Measurements from ENCODE around the gene ASIC4.

ASIC4 gene

DNA sequence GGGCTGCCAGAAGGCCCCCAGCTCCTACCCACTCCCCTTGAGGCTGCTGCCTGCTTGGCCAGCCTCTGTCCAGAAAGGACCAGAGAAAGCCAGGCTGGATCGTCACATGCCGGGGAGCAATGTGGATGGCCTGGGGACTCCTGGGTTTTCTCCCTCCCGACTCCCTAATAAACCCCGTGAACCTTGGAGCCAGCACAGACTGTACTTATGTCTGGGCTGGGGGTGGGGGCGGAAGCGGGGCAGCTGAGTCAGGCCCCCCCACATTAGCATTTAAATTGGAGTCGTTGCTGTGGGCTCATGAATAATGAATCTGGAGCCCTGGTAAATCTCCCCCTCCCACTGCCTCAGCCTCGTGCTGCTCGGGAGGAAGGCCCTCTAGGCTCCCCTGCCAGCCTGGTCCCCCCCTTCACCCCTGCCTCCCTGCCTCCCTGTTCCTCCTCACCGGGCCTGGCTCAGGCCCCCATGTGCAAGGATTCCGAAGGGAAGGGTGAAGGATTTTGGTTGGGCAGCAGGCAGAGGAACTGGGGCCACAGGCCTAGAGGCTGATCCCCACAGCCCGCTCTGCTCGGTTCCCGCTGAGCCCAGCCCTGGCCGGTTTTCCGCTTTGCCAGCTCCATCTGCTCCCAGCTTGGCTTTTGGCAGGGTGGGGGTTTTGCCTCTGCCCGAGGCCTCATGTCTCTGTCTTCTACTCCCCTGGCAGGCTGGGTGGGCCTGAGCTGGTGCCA, 7.3 kb upstream of the ASIC4 start:
- Histone ChIP-seq H3K9me3 (ENCODE audit: control insufficient read depth in 1 of 2, low read length in 2 of 2) (no peaks in the 10 kb centered on the region), H3K27ac (ENCODE audit: low read depth, low read length) (no peak overlapping the region), H3K9ac (ENCODE audit: low read depth in 1 of 2, low read length in 2 of 2) (no peak overlapping the region), H3K4me1 (ENCODE audit: control insufficient read depth in 1 of 2, insufficient read depth in 2 of 2, low read length in 2 of 2) (peaks cover 5 to 10% of the 10 kb centered on the region in 2 donors), H3K36me3 (ENCODE audit: control insufficient read depth in 1 of 2, insufficient read depth in 2 of 2, low read length in 2 of 2) (peaks cover 10 to 46% of the 10 kb centered on the region in 2 donors), H3K4me3 (ENCODE audit: low read depth in 1 of 2, low read length in 2 of 2) (no peak overlapping the region), H3K27me3 (ENCODE audit: control insufficient read depth in 1 of 2, insufficient read depth in 2 of 2, low read length in 2 of 2) (peaks cover 8 to 17% of the 10 kb centered on the region in 2 donors)

DNA sequence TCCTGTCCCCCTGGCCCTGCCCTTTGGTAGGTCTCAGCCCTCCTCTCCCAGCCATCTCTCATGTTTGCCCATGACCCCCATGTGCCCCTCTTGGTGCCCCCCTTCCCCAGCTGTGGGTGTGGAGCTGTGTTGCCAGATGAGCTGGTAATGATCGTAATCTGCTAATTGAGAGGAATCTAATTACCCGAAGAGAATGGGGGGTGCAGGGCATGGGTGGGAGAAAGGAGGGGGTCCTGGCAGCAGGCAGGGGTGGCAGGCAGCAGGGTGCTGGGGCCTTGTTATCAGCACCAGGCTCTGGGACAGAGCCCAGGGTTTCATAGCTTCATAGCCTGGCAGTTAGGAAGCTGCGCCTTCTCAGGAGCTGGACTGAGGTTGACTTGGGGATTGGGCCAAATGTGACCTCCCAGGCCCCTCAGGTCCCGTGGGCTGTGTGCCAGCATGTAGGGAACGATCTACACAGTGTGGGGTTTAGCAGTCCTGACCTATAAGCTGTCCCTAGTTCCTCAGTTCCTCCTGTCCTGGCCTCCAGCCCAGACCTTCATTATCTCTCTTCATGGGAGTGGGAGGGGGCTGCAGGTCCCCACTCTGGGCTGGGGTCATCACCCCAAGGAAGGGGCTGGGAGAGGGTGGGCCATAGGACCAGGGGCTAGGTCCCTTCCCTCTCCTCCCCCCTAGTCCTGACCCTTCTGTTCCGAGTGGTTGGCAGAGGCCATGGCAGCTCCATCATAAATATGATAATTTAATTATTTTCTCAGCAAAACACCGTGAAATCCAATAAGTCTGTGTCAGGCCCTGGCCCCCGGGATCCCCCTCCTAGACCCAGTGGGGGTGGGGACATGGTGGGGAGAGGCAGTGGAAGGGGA, 6.5 kb upstream of the ASIC4 start:
- peaks cover 5 to 10% of the 10 kb centered on the region in 2 donors for H3K4me1 ChIP-seq (ENCODE audit: control insufficient read depth in 1 of 2, insufficient read depth in 2 of 2, low read length in 2 of 2)
- H3K27me3 ChIP-seq (ENCODE audit: control insufficient read depth in 1 of 2, insufficient read depth in 2 of 2, low read length in 2 of 2): peaks cover 16 to 26% of the 10 kb centered on the region in 2 donors
- H3K9me3 ChIP-seq (ENCODE audit: control insufficient read depth in 1 of 2, low read length in 2 of 2): no peaks in the 10 kb centered on the region
- no peak overlapping the region for H3K9ac ChIP-seq (ENCODE audit: low read depth in 1 of 2, low read length in 2 of 2)
- H3K27ac ChIP-seq (ENCODE audit: low read depth, low read length): no peak overlapping the region
- no peak overlapping the region for H3K4me3 ChIP-seq (ENCODE audit: low read depth in 1 of 2, low read length in 2 of 2)
- H3K36me3 ChIP-seq (ENCODE audit: control insufficient read depth in 1 of 2, insufficient read depth in 2 of 2, low read length in 2 of 2): peaks cover 10 to 40% of the 10 kb centered on the region in 2 donors

DNA sequence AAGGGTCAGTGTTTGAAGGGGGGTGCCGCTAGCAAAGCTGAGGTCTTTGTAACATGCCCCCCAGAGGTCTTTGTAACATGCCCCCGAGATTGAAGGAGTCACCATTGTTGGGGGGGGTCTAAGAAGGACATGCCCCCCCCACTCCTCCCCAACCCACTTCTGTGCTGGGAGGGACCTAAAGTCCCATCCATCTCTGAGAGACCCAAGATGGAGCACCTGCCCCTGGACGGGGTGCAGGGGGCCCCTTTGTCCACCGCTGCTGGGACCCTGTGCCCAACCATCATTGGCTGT, 5.9 kb upstream of the ASIC4 start:
- H3K27me3 ChIP-seq (ENCODE audit: control insufficient read depth in 1 of 2, insufficient read depth in 2 of 2, low read length in 2 of 2): peaks cover 22 to 31% of the 10 kb centered on the region in 2 donors
- no peak overlapping the region for H3K9ac ChIP-seq (ENCODE audit: low read depth in 1 of 2, low read length in 2 of 2)
- no peak overlapping the region for H3K4me3 ChIP-seq (ENCODE audit: low read depth in 1 of 2, low read length in 2 of 2)
- no peaks in the 10 kb centered on the region for H3K9me3 ChIP-seq (ENCODE audit: control insufficient read depth in 1 of 2, low read length in 2 of 2)
- peaks cover 9 to 37% of the 10 kb centered on the region in 2 donors for H3K36me3 ChIP-seq (ENCODE audit: control insufficient read depth in 1 of 2, insufficient read depth in 2 of 2, low read length in 2 of 2)
- H3K4me1 ChIP-seq (ENCODE audit: control insufficient read depth in 1 of 2, insufficient read depth in 2 of 2, low read length in 2 of 2): peaks cover 5 to 10% of the 10 kb centered on the region in 2 donors
- no peak overlapping the region for H3K27ac ChIP-seq (ENCODE audit: low read depth, low read length)

DNA sequence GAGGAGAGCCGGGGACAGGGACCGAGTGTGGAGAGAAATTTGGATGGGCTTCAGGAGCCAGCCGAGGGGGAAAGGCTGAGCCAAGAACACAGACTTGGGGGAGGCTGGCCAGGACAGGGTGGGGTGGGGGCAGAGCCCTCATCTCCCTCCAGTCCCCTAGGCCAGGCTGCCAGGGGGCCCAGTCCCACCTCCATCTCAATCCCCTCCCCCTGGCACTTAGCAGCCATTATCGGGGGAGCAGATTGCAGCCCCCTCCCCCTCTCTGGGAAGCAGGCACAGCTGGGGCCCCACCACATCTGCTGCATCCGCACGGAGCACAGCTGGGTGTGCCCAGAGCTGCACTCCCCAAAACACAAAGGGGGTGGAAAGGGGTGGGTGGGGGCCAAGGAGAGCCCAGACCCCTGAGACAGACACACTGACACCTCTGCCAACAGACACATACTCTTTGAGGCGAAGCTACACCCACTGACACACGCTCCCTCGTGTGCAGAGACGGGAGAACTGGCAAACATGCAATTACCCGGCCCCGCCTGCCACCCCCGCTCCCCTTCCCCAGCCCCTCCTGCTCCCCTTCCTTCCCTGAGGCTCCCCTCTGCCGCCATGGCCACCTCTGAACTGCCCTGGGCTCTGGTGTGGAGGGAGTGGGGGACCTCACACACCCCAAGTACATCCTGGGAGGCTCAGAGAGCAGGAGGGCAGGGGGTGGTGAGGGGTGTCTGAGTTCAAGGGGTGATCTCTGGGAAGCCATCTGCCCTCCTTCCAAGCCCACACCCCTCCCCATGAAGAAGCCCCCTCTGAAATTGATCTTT, 5.1 kb upstream of the ASIC4 start:
- Histone ChIP-seq H3K36me3 (ENCODE audit: control insufficient read depth in 1 of 2, insufficient read depth in 2 of 2, low read length in 2 of 2) (peaks cover 7 to 29% of the 10 kb centered on the region in 2 donors), H3K9ac (ENCODE audit: low read depth in 1 of 2, low read length in 2 of 2) (no peak overlapping the region), H3K4me3 (ENCODE audit: low read depth in 1 of 2, low read length in 2 of 2) (peak overlapping the region in 1 of 2 donors; percentile 2), H3K4me1 (ENCODE audit: control insufficient read depth in 1 of 2, insufficient read depth in 2 of 2, low read length in 2 of 2) (peaks cover 5 to 10% of the 10 kb centered on the region in 2 donors), H3K27me3 (ENCODE audit: control insufficient read depth in 1 of 2, insufficient read depth in 2 of 2, low read length in 2 of 2) (peaks cover 30 to 39% of the 10 kb centered on the region in 2 donors), H3K27ac (ENCODE audit: low read depth, low read length) (no peak overlapping the region), H3K9me3 (ENCODE audit: control insufficient read depth in 1 of 2, low read length in 2 of 2) (no peaks in the 10 kb centered on the region)

DNA sequence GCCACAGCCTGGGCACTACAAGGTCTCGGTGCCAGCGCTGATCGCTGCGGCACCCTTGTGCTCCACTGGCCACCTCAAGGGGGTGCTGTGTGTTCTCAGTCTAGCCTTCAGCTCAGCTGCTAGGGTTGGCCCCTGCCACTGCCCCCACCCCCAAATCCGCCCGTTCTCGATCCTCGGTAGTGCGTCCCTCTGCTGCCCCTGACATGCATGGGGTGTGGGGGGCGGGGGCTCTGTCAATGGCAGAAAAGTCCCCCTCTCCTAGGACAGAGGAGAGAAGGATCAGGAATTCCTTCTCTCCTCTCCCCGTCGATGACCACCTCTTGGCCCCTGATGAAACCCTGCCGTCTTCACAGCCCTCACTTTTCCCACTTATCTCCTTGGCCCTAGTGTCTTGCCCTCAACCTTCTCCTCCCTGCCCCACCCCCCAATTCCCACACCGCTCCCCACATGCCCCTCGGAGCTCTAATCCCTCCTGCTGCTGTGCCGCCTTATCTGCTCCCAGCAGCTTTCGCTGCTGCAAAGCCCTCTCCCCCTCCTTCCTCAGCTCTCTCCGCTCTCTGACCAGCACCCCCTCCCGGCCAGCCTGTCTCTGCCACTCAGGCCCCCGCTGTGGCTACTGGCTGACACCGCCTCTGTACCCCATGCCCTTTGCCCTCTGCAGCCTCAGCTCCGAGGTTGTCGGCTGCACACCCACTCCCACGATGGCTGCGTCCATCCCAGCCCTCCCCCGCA, 4.3 kb upstream of the ASIC4 start:
- peaks cover 5 to 10% of the 10 kb centered on the region in 2 donors for H3K4me1 ChIP-seq (ENCODE audit: control insufficient read depth in 1 of 2, insufficient read depth in 2 of 2, low read length in 2 of 2)
- H3K27me3 ChIP-seq (ENCODE audit: control insufficient read depth in 1 of 2, insufficient read depth in 2 of 2, low read length in 2 of 2): peaks cover 36 to 45% of the 10 kb centered on the region in 2 donors
- no peaks in the 10 kb centered on the region for H3K9me3 ChIP-seq (ENCODE audit: control insufficient read depth in 1 of 2, low read length in 2 of 2)
- no peak overlapping the region for H3K27ac ChIP-seq (ENCODE audit: low read depth, low read length)
- peaks cover 0 to 22% of the 10 kb centered on the region in 2 donors for H3K36me3 ChIP-seq (ENCODE audit: control insufficient read depth in 1 of 2, insufficient read depth in 2 of 2, low read length in 2 of 2)
- peak overlapping the region; percentile 2 to 27 for H3K4me3 ChIP-seq (ENCODE audit: low read depth in 1 of 2, low read length in 2 of 2)
- no peak overlapping the region for H3K9ac ChIP-seq (ENCODE audit: low read depth in 1 of 2, low read length in 2 of 2)

GRCh38 chr2:219510512-219511135, 3.7 kb upstream of the ASIC4 start:
- H3K4me1 ChIP-seq (ENCODE audit: control insufficient read depth in 1 of 2, insufficient read depth in 2 of 2, low read length in 2 of 2): peaks cover 5 to 10% of the 10 kb centered on the region in 2 donors
- H3K9me3 ChIP-seq (ENCODE audit: control insufficient read depth in 1 of 2, low read length in 2 of 2): no peaks in the 10 kb centered on the region
- H3K9ac ChIP-seq (ENCODE audit: low read depth in 1 of 2, low read length in 2 of 2): no peak overlapping the region
- H3K4me3 ChIP-seq (ENCODE audit: low read depth in 1 of 2, low read length in 2 of 2): no peak overlapping the region
- H3K36me3 ChIP-seq (ENCODE audit: control insufficient read depth in 1 of 2, insufficient read depth in 2 of 2, low read length in 2 of 2): peaks cover 0 to 15% of the 10 kb centered on the region in 2 donors
- H3K27me3 ChIP-seq (ENCODE audit: control insufficient read depth in 1 of 2, insufficient read depth in 2 of 2, low read length in 2 of 2): peaks cover 39 to 45% of the 10 kb centered on the region in 2 donors
- H3K27ac ChIP-seq (ENCODE audit: low read depth, low read length): no peak overlapping the region

- Histone ChIP-seq H3K9ac (ENCODE audit: low read depth in 1 of 2, low read length in 2 of 2) (no peak overlapping the region), H3K36me3 (ENCODE audit: control insufficient read depth in 1 of 2, insufficient read depth in 2 of 2, low read length in 2 of 2) (peaks cover 0 to 4% of the 10 kb centered on the region in 2 donors), H3K9me3 (ENCODE audit: control insufficient read depth in 1 of 2, low read length in 2 of 2) (no peaks in the 10 kb centered on the region), H3K27ac (ENCODE audit: low read depth, low read length) (no peak overlapping the region), H3K4me1 (ENCODE audit: control insufficient read depth in 1 of 2, insufficient read depth in 2 of 2, low read length in 2 of 2) (peaks cover 5 to 10% of the 10 kb centered on the region in 2 donors), H3K4me3 (ENCODE audit: low read depth in 1 of 2, low read length in 2 of 2) (no peak overlapping the region), H3K27me3 (ENCODE audit: control insufficient read depth in 1 of 2, insufficient read depth in 2 of 2, low read length in 2 of 2) (peaks cover 50 to 55% of the 10 kb centered on the region in 2 donors)
Measured at GRCh38 chr2:219511547-219512325, 2.5 kb upstream of the ASIC4 start.

DNA sequence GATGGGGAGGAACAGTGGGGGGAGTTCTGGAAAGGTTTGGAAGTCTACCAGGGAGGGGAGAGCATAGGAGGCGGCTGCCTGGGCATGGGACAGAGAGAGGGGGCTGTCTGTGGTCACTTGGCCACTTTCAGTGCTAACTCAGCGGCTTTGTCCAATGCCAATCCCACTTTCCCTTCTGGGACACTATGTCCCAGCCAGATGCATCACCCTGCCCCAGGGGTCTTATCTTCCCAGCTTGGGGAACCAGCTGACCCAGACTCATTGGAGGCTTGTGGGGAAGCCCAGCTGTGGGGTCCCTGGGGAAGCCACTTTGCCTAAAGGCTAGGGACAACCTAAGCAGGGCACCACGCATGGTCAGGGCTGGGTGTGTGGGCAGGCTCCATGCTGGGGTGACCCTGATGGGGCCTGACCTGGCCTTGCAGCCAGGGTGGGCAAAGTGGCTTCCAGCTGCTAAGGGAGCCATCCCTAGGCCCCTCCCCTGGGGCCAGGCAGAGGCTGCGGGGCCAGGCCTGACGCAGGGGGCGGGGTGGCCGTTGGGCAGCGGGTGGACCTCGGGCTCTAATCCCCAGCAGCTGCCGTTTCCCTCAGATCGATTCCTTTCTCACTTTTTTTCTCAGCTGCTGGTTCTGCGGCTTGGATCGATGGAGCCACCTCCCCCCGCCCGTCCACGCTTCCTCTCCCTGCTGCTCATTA, 1.6 kb upstream of the ASIC4 start:
- peaks cover 56 to 64% of the 10 kb centered on the region in 2 donors for H3K27me3 ChIP-seq (ENCODE audit: control insufficient read depth in 1 of 2, insufficient read depth in 2 of 2, low read length in 2 of 2)

More for the DNA sequence above, 1.6 kb upstream of the ASIC4 start:
- H3K9me3 ChIP-seq (ENCODE audit: control insufficient read depth in 1 of 2, low read length in 2 of 2): no peaks in the 10 kb centered on the region
- H3K27ac ChIP-seq (ENCODE audit: low read depth, low read length): no peak overlapping the region
- H3K9ac ChIP-seq (ENCODE audit: low read depth in 1 of 2, low read length in 2 of 2): no peak overlapping the region
- no peak overlapping the region for H3K4me3 ChIP-seq (ENCODE audit: low read depth in 1 of 2, low read length in 2 of 2)
- H3K4me1 ChIP-seq (ENCODE audit: control insufficient read depth in 1 of 2, insufficient read depth in 2 of 2, low read length in 2 of 2): peaks cover 5 to 10% of the 10 kb centered on the region in 2 donors
- H3K36me3 ChIP-seq (ENCODE audit: control insufficient read depth in 1 of 2, insufficient read depth in 2 of 2, low read length in 2 of 2): no peaks in the 10 kb centered on the region

Data from duodenal mucosa (tissue), 2 donors.